ENCODE results near the gene PPARGC1A.

DNA sequence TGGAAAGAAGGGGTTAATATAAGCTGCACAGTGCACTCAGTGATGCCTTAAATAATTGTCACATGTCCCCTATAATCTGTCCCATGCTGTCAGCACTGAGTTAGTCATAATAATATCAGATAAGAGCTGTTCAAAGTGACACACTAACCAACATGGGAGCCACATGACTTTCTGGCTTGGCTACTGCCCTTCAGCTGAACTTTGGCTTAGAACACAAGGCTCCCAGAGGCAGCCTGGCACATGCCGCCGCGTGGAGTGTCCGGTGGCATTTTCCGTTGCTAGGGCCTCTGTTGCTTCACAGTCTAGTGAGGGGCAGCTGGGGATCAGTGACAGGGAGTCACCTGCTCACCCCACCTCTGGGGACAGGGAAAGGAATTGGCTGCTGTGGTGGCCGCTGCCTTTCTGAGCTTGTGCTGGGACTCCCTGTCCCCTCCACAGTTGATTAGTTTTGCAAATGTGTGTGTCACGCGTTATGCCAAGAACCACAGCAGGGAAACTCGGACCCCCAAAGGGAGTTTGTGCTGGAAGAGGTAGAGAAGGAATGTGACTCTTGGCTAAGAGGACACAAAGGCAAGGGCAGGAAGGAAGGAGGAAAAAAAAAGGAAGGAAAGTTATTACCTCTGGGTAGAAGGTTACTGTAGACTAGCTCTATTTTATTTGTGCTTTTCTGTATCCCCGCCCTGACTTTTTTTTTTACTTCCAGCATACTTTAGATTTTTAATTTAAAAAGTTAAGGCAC is 41.1 kb upstream of the PPARGC1A start:
- TF ChIP-seq, protein P1, sequence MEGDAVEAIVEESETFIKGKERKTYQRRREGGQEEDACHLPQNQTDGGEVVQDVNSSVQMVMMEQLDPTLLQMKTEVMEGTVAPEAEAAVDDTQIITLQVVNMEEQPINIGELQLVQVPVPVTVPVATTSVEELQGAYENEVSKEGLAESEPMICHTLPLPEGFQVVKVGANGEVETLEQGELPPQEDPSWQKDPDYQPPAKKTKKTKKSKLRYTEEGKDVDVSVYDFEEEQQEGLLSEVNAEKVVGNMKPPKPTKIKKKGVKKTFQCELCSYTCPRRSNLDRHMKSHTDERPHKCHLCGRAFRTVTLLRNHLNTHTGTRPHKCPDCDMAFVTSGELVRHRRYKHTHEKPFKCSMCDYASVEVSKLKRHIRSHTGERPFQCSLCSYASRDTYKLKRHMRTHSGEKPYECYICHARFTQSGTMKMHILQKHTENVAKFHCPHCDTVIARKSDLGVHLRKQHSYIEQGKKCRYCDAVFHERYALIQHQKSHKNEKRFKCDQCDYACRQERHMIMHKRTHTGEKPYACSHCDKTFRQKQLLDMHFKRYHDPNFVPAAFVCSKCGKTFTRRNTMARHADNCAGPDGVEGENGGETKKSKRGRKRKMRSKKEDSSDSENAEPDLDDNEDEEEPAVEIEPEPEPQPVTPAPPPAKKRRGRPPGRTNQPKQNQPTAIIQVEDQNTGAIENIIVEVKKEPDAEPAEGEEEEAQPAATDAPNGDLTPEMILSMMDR (IDR thresholded peaks at IDR 0.05) = no peak
- no peak for TF ChIP-seq POLR2A (IDR thresholded peaks at IDR 0.05)

All from esophagus squamous epithelium (tissue), 4 donors.